T-cell (primary cell): ENCODE data around the gene NHS. TPM values are rescaled to one million over a fixed set of nuclear protein-coding genes. Genes with fewer than 3 reads are reported as not detected.
"Not testable (repeated sequence)": the region's sequence is repeated elsewhere in the genome, so short reads cannot be mapped to it uniquely, and the experiment has no call there.

Experiments used
- ATAC-seq, 4 experiments: fragments of 200-7000 bp in 3 of 4; fragments of 150-1000 bp in 1 of 4; cut with Tn5 transposase; replicated peaks in 1 of 4; 1 replicate in 3 of 4; 2 replicates in 1 of 4; pipeline ENCODE4 v1.10.0; 2021; ENCODE audit warnings: moderate library complexity in 3 of 4, mild to moderate bottlenecking in 2 of 4, moderate number of reproducible peaks in 1 of 4
- CTCF ChIA-PET, 2 donors: fragments of 300-600 bp; sonication (Branson Sonifier 250); formaldehyde crosslinking; loops; one replicate each; lab custom pipeline; 2022; ENCODE audit warnings: antibody characterized with exemption in 2 of 2; lab: Charles Lee
- POLR2A ChIA-PET, 2 donors: fragments of 300-600 bp; sonication (Branson Sonifier 250); formaldehyde crosslinking; loops; one replicate each; lab custom pipeline; 2022; ENCODE audit warnings: antibody characterized with exemption in 2 of 2; lab: Charles Lee
- DNase-seq, 35 experiments: peaks; one replicate each; pipeline versions ENCODE4 v3.0.0 to v3.0.0-alpha.2; 2013 to 2023
- H3K27ac ChIP-seq: one replicate; pipeline ENCODE4 v1.5.1; 2013; ENCODE audit warnings: low read length
- H3K27me3 ChIP-seq, 2 experiments: replicated peaks in 1 of 2; 1 replicate in 1 of 2; 2 replicates in 1 of 2; pipeline versions ENCODE4 v1.6.1 to v1.7.0; 2013; ENCODE audit warnings: low read length in 1 of 2, mixed read lengths in 1 of 2; ENCODE audit not compliant: control insufficient read depth in 2 of 2, insufficient read depth in 2 of 2; ENCODE audit errors: extremely low read depth in 1 of 2
- H3K36me3 ChIP-seq, 2 donors: 1 replicate in 1 of 2; 2 replicates in 1 of 2; pipeline versions ENCODE4 v1.6.1 to v1.7.0; 2013; ENCODE audit warnings: low read length in 1 of 2; ENCODE audit not compliant: control insufficient read depth in 2 of 2, insufficient read depth in 1 of 2; ENCODE audit errors: extremely low read depth in 1 of 2
- H3K4me1 ChIP-seq, 2 experiments: 1 replicate in 1 of 2; 2 replicates in 1 of 2; pipeline versions ENCODE4 v1.6.1 to v1.7.0; 2013; ENCODE audit warnings: low read length in 2 of 2, mixed read lengths in 1 of 2; ENCODE audit not compliant: insufficient read depth in 2 of 2, control insufficient read depth in 1 of 2; ENCODE audit errors: extremely low read depth in 1 of 2
- H3K4me3 ChIP-seq, 2 donors: 1 replicate in 1 of 2; 2 replicates in 1 of 2; pipeline versions ENCODE4 v1.5.1 to v1.7.0; 2013; ENCODE audit warnings: mild to moderate bottlenecking in 2 of 2, low read length in 1 of 2, moderate library complexity in 1 of 2; ENCODE audit not compliant: control insufficient read depth in 1 of 2; ENCODE audit errors: extremely low read depth in 1 of 2
- H3K9me3 ChIP-seq: 2 replicates; pipeline ENCODE4 v1.7.0; 2013
- H3K27ac Mint-ChIP-seq, 2 donors: one replicate each; pipeline ENCODE4 v1.8.0; 2020 to 2021; ENCODE audit warnings: mild to moderate bottlenecking in 2 of 2, mixed read lengths in 2 of 2
- H3K27me3 Mint-ChIP-seq, 2 donors: one replicate each; pipeline ENCODE4 v1.8.0; 2021 to 2022; ENCODE audit warnings: mixed read lengths in 2 of 2
- H3K36me3 Mint-ChIP-seq: one replicate; pipeline ENCODE4 v1.8.0; 2021; ENCODE audit warnings: mixed read lengths
- H3K4me1 Mint-ChIP-seq, 3 donors: one replicate each; pipeline ENCODE4 v1.8.0; 2020 to 2022; ENCODE audit warnings: mixed read lengths in 3 of 3, mild to moderate bottlenecking in 1 of 3
- H3K4me3 Mint-ChIP-seq, 3 donors: one replicate each; pipeline ENCODE4 v1.8.0; 2020 to 2022; ENCODE audit warnings: mild to moderate bottlenecking in 3 of 3, mixed read lengths in 3 of 3, moderate library complexity in 3 of 3
- H3K9me3 Mint-ChIP-seq, 3 donors: one replicate each; pipeline ENCODE4 v1.8.0; 2020 to 2022; ENCODE audit warnings: mixed read lengths in 3 of 3
- WGBS: methylation state at CpG from one replicate; pipeline ENCODE4 v1.1.5; 2013; ENCODE audit warnings: missing lambda C conversion rate; ENCODE audit not compliant: insufficient coverage; 5-methylcytosine and 5-hydroxymethylcytosine counted together
- total RNA-seq, 35 experiments: library from RNA in 6 of 35; stranded (reverse) in 6 of 35; fragments of 120-200 nt in 1 of 35; gene quantifications; one replicate each; pipeline versions ENCODE4 v1.2.1 to v1.2.4 and lab custom pipeline; 2013 to 2026

NHS gene
- total RNA-seq, 5 donors from 2014 or later (not counting 1 experiment from before 2014, with no cell fraction given): 0.03 to 0.20 (median 0.11) TPM; not detected in 1

- H3K27ac Mint-ChIP-seq, H3K4me3 ChIP-seq, ATAC-seq, H3K36me3 Mint-ChIP-seq, H3K36me3 ChIP-seq, H3K9me3 ChIP-seq, H3K27me3 ChIP-seq, H3K4me1 ChIP-seq, H3K4me3 Mint-ChIP-seq, CTCF ChIA-PET, H3K4me1 Mint-ChIP-seq, DNase-seq, H3K27ac ChIP-seq, H3K9me3 Mint-ChIP-seq: not testable (repeated sequence)
- no CpG with 5 or more reads among the region's 5 CpGs for WGBS
- POLR2A ChIA-PET: interaction anchor here in 1 of 2 donors (0.6 kb wide), 1 partner anchor 1409 kb away, joined by 3 read pairs; no protein-coding TSS in a partner anchor
- H3K27me3 Mint-ChIP-seq: peaks cover 0 to 28% of the 10 kb centered on the region in 2 donors
Observed at GRCh38 chrX:17446269-17446668, 71.3 kb downstream of the NHS start.

DNA sequence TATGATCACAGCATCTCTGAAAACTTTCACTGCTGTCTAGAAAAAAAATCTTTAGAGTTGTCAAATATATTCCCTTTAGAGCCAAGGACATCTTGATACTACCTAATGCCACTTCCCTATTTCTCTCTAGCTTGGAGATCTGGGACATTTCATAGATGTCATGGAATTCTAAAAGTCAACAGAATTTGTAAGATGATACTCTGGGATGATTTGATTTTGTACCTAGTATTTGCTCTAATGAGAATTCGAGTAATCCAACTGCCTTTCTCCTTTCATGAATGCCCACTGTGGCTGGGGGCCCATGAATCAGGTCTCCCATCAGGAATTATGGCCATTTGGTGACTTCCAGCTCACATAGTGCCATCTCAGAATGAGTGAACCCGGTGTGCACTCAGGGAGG is 73.2 kb downstream of the NHS start:
- Histone ChIP-seq H3K27ac (no peak overlapping the region), H3K27me3 (no peaks in the 10 kb centered on the region), H3K4me1 (no peaks in the 10 kb centered on the region), H3K4me3 (no peak overlapping the region), H3K9me3 (no peaks in the 10 kb centered on the region), H3K36me3 (no peaks in the 10 kb centered on the region)
- Mint-ChIP-seq H3K9me3 (no peaks in the 10 kb centered on the region), H3K27ac (no peak overlapping the region), H3K36me3 (no peaks in the 10 kb centered on the region), H3K4me1 (no peaks in the 10 kb centered on the region), H3K4me3 (no peak overlapping the region), H3K27me3 (peaks cover 0 to 21% of the 10 kb centered on the region in 2 donors)
- ChIA-PET POLR2A (no interaction called here), CTCF (no interaction called here)
- ATAC-seq: no peak
- no peak for DNase-seq
- WGBS: no CpG with 5 or more reads among the region's 2 CpGs

GRCh38 chrX:17449866-17450265 is 74.9 kb downstream of the NHS start:
- H3K4me3 Mint-ChIP-seq: no peak overlapping the region
- Histone ChIP-seq H3K27ac (no peak overlapping the region), H3K9me3 (no peaks in the 10 kb centered on the region), H3K27me3 (no peaks in the 10 kb centered on the region), H3K4me1 (no peaks in the 10 kb centered on the region), H3K4me3 (no peak overlapping the region), H3K36me3 (no peaks in the 10 kb centered on the region)
- H3K27me3 Mint-ChIP-seq: peaks cover 0 to 19% of the 10 kb centered on the region in 2 donors
- ChIA-PET POLR2A (no interaction called here), CTCF (no interaction called here)
- DNase-seq (no peak), ATAC-seq (no peak)
- H3K9me3 Mint-ChIP-seq: no peaks in the 10 kb centered on the region
- no CpG with 5 or more reads among the region's 2 CpGs for WGBS
- no peak overlapping the region for H3K27ac Mint-ChIP-seq
- no peaks in the 10 kb centered on the region for H3K36me3 Mint-ChIP-seq
- H3K4me1 Mint-ChIP-seq: no peaks in the 10 kb centered on the region

GRCh38 chrX:17453788-17454187 is 78.8 kb downstream of the NHS start:
- POLR2A ChIA-PET: no interaction called here
- no peaks in the 10 kb centered on the region for H3K4me1 Mint-ChIP-seq
- peaks cover 0 to 7% of the 10 kb centered on the region in 2 donors for H3K27me3 Mint-ChIP-seq
- CTCF ChIA-PET: no interaction called here
- ATAC-seq: no peak
- no peak overlapping the region for H3K27ac ChIP-seq
- no peak overlapping the region for H3K4me3 Mint-ChIP-seq
- H3K36me3 ChIP-seq: no peaks in the 10 kb centered on the region
- no peaks in the 10 kb centered on the region for H3K27me3 ChIP-seq
- H3K36me3 Mint-ChIP-seq: no peaks in the 10 kb centered on the region
- no peaks in the 10 kb centered on the region for H3K4me1 ChIP-seq
- DNase-seq: no peak
- no peak overlapping the region for H3K4me3 ChIP-seq
- H3K27ac Mint-ChIP-seq: no peak overlapping the region
- H3K9me3 ChIP-seq: no peaks in the 10 kb centered on the region
- no peaks in the 10 kb centered on the region for H3K9me3 Mint-ChIP-seq

DNA sequence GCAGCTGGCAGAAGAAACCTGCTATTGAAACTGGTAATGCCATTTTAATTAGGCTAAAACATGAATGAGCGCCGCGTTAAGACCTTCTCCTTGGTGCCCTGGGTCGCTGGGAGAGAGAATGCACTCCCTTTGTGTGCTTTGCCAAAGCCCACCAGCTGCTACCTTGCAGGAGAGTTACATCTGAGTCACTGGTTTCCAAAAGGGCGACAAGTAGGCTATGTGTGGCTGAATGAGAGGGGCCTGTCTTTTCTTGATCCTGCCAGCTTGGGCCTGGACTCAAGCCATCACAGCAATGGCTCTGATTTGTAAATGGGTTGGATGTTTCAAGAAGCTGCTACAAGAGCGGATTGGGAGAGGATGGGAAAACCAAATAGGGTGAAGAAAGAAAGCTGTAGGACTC is 81.5 kb downstream of the NHS start:
- no peak overlapping the region for H3K4me3 ChIP-seq
- no peaks in the 10 kb centered on the region for H3K9me3 ChIP-seq
- H3K27me3 ChIP-seq: no peaks in the 10 kb centered on the region
- no peak for ATAC-seq
- H3K36me3 Mint-ChIP-seq: no peaks in the 10 kb centered on the region
- no peak for DNase-seq
- H3K27ac ChIP-seq: no peak overlapping the region
- no peaks in the 10 kb centered on the region for H3K9me3 Mint-ChIP-seq
- ChIA-PET CTCF (no interaction called here), POLR2A (no interaction called here)
- H3K27me3 Mint-ChIP-seq: peaks cover 1 to 7% of the 10 kb centered on the region in 2 donors
- no peaks in the 10 kb centered on the region for H3K4me1 Mint-ChIP-seq
- H3K36me3 ChIP-seq: no peaks in the 10 kb centered on the region
- WGBS: no CpG with 5 or more reads among the region's 6 CpGs
- H3K27ac Mint-ChIP-seq: no peak overlapping the region
- no peaks in the 10 kb centered on the region for H3K4me1 ChIP-seq
- no peak overlapping the region for H3K4me3 Mint-ChIP-seq

DNA sequence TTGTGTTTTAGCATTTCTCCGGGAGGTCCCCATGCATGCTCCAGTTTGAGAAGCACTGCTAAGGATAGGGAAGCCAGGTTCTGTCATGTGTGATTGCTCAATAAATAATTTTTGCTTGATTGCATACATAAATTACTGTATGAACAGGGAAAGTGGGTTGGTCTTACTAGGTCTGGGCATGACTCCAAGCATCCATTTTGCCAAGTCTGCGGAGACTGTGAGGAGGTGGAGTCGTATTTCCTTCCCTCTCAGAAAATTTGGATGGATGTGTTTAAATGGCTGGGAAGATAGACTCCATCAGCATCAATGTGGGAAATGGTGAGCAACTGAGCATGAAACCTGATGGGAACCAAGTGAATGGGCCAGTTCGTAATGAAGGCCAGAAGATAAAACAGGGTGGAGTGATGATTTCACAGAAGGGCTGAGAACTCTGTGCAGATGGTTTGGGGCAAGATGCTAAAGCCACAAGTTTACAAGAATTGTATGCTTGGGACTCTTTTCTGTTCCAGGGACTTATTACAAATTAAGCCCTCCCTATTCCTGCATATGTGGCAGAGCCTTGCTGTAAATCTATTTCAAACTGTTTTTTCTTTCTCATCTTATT is 84.1 kb downstream of the NHS start:
- Histone ChIP-seq H3K4me3 (no peak overlapping the region), H3K9me3 (no peaks in the 10 kb centered on the region), H3K27me3 (no peaks in the 10 kb centered on the region), H3K36me3 (no peaks in the 10 kb centered on the region), H3K4me1 (no peaks in the 10 kb centered on the region), H3K27ac (no peak overlapping the region)
- H3K27me3 Mint-ChIP-seq: peaks cover 1 to 7% of the 10 kb centered on the region in 2 donors
- no peaks in the 10 kb centered on the region for H3K9me3 Mint-ChIP-seq
- ATAC-seq (no peak), DNase-seq (no peak)
- no CpG with 5 or more reads among the region's 4 CpGs for WGBS
- CTCF ChIA-PET: no interaction called here
- no peak overlapping the region for H3K27ac Mint-ChIP-seq
- no peaks in the 10 kb centered on the region for H3K36me3 Mint-ChIP-seq
- H3K4me3 Mint-ChIP-seq: no peak overlapping the region
- POLR2A ChIA-PET: no interaction called here
- no peaks in the 10 kb centered on the region for H3K4me1 Mint-ChIP-seq

GRCh38 chrX:17459661-17460060 is 84.7 kb downstream of the NHS start:
- Mint-ChIP-seq H3K27me3 (peaks cover 1 to 7% of the 10 kb centered on the region in 2 donors), H3K27ac (no peak overlapping the region), H3K4me1 (no peaks in the 10 kb centered on the region), H3K4me3 (no peak overlapping the region), H3K9me3 (no peaks in the 10 kb centered on the region), H3K36me3 (no peaks in the 10 kb centered on the region)
- Histone ChIP-seq H3K4me3 (no peak overlapping the region), H3K4me1 (no peaks in the 10 kb centered on the region), H3K36me3 (no peaks in the 10 kb centered on the region), H3K27me3 (no peaks in the 10 kb centered on the region), H3K9me3 (no peaks in the 10 kb centered on the region), H3K27ac (no peak overlapping the region)
- CTCF ChIA-PET: no interaction called here
- no peak for ATAC-seq
- no peak for DNase-seq
- POLR2A ChIA-PET: no interaction called here
- no CpG with 5 or more reads among the region's 1 CpG for WGBS
